Measurements from ENCODE around the gene MYG1.

- TF ChIP-seq BCL11A (tag by site-specific recombination; IDR thresholded peaks at IDR 0.05; ENCODE audit: low read depth), result no peak
- TF ChIP-seq ZNF16 (tag by site-specific recombination; IDR thresholded peaks at IDR 0.05; ENCODE audit: low read depth), result no peak
- no peak for TF ChIP-seq REST (tag by site-specific recombination; IDR thresholded peaks at IDR 0.05)
- TF ChIP-seq ZNF211 (tag by site-specific recombination; IDR thresholded peaks at IDR 0.05; ENCODE audit: low read depth), result no peak
- no peak for TF ChIP-seq PBX3 (CRISPR knock-in tag; IDR thresholded peaks at IDR 0.05)
- no peak for TF ChIP-seq CTCF (tag by site-specific recombination; IDR thresholded peaks at IDR 0.05)
- TF ChIP-seq ZFP3 (tag by site-specific recombination; IDR thresholded peaks at IDR 0.05; ENCODE audit: low read depth), result no peak
- no peak for TF ChIP-seq ZNF639 (tag by site-specific recombination; IDR thresholded peaks at IDR 0.05)
- TF ChIP-seq SP2 (tag by site-specific recombination; IDR thresholded peaks at IDR 0.05), result no peak
Observed at GRCh38 chr12:53255996-53256395, 43.5 kb upstream of the MYG1 start.

Measured in HEK293 (cell line).